HL-60 (cell line): ENCODE results near the gene CT83.

ENCODE experiments used
- GABPA ChIP-seq: IDR thresholded peaks from 2 replicates; pipeline ENCODE4 v1.6.1; 2012; ENCODE audit warnings: low read depth
- POLR2AphosphoS5 ChIP-seq: IDR thresholded peaks from 2 replicates; pipeline ENCODE4 v1.6.1; 2012; ENCODE audit warnings: low read depth
- TF ChIP-seq, protein P1 (sequence below): IDR thresholded peaks from one replicate; pipeline ENCODE4 v1.5.1; 2011; ENCODE audit warnings: low read length, control low read depth, inconsistent platforms; ENCODE audit not compliant: insufficient read depth
- TF ChIP-seq, protein P2 (sequence below): IDR thresholded peaks from 2 replicates; pipeline ENCODE4 v1.6.1; 2012; ENCODE audit warnings: low read depth; ENCODE audit not compliant: insufficient replicate concordance

DNA sequence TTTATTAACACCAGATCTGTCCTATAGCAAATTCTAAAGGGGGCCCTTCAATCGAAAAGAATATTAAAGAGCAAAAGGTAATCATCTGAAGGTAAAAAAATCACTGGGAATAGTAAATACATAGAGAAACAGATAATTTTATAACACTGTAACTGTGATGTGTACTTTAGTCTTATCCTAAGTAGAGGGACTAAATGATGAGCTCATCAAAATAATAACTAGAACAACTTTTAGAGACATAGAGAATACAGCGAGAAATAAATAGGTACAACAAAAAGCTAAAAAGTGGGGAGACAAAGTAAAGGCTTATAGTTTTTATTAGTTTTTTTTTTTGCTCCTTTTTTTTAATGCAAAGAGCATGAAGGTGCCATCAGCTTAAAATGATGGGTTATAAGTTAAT, 17.3 kb upstream of the CT83 start:
- TF ChIP-seq, protein P1, sequence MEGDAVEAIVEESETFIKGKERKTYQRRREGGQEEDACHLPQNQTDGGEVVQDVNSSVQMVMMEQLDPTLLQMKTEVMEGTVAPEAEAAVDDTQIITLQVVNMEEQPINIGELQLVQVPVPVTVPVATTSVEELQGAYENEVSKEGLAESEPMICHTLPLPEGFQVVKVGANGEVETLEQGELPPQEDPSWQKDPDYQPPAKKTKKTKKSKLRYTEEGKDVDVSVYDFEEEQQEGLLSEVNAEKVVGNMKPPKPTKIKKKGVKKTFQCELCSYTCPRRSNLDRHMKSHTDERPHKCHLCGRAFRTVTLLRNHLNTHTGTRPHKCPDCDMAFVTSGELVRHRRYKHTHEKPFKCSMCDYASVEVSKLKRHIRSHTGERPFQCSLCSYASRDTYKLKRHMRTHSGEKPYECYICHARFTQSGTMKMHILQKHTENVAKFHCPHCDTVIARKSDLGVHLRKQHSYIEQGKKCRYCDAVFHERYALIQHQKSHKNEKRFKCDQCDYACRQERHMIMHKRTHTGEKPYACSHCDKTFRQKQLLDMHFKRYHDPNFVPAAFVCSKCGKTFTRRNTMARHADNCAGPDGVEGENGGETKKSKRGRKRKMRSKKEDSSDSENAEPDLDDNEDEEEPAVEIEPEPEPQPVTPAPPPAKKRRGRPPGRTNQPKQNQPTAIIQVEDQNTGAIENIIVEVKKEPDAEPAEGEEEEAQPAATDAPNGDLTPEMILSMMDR = no peak
- TF ChIP-seq, protein P2, sequence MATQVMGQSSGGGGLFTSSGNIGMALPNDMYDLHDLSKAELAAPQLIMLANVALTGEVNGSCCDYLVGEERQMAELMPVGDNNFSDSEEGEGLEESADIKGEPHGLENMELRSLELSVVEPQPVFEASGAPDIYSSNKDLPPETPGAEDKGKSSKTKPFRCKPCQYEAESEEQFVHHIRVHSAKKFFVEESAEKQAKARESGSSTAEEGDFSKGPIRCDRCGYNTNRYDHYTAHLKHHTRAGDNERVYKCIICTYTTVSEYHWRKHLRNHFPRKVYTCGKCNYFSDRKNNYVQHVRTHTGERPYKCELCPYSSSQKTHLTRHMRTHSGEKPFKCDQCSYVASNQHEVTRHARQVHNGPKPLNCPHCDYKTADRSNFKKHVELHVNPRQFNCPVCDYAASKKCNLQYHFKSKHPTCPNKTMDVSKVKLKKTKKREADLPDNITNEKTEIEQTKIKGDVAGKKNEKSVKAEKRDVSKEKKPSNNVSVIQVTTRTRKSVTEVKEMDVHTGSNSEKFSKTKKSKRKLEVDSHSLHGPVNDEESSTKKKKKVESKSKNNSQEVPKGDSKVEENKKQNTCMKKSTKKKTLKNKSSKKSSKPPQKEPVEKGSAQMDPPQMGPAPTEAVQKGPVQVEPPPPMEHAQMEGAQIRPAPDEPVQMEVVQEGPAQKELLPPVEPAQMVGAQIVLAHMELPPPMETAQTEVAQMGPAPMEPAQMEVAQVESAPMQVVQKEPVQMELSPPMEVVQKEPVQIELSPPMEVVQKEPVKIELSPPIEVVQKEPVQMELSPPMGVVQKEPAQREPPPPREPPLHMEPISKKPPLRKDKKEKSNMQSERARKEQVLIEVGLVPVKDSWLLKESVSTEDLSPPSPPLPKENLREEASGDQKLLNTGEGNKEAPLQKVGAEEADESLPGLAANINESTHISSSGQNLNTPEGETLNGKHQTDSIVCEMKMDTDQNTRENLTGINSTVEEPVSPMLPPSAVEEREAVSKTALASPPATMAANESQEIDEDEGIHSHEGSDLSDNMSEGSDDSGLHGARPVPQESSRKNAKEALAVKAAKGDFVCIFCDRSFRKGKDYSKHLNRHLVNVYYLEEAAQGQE = no peak
- TF ChIP-seq POLR2AphosphoS5 (no peak), GABPA (no peak)
